Activated CD8-positive, alpha-beta memory T cell treated with anti-CD3 and anti-CD28 coated beads, Interleukin-2, amount 50 U/mL, for 1 hour (primary cell): Measurements from ENCODE around the gene DUOXA2.
"Not testable (repeated sequence)": the region's sequence is repeated elsewhere in the genome, so short reads cannot be mapped to it uniquely, and the experiment has no call there.

ENCODE experiments used
- DNase-seq: peaks from one replicate; pipeline ENCODE4 v3.0.0-alpha.2; 2020; ENCODE audit errors: extremely low read depth

Gene DUOXA2

GRCh38 chr15:45114076-45114750, at the start of gene DUOXA2, which contains the start of gene DUOX2:
DUOXA2 (plus strand) TSS chr15:45114326; CDS start chr15:45114606, 280 bp downstream.
DUOX2 (minus strand) TSS chr15:45114172; CDS start chr15:45113411, 761 bp downstream.
- DNase-seq, result no peak

DNA sequence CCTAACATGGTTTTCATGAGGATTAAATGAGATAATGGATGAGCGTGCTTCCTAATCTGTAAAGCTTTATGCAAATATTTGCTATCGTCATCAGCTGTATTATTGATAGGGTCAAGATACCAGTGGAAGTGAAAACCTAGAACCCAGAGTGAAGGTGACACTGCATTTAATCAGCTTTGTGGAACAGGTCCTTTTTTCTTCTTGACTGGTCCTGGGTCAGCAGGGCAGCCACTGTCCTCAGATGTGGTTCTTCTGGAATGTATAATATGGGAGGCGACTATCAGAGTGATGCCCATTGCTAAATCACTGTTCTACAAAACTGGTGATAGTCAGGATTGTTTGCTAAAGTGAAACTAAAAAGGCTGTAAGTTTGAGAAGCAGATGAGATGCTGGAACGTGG, 49.7 kb upstream of the DUOXA2 start:
- DNase-seq, result no peak

DNA sequence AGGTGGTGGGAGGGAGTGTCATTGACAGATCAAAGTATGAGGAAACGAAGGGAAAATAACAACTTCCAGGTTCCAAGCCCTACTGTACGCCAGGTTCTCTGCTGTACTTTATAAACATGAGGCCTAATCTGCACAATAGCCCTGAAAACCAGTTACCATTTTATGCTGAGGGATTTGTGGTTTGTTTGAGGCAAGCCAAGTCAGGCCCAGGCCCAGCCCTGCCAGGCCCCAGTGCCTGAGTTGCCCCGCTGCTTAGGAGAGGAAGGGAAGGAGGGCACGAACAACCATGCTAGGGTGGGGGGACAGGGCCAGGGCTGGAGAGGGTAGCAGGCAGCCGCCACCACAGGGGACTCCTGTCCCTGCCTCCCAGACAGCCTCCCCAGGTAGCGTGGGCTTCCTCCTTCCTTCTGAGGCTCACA, 44.2 kb upstream of the DUOXA2 start:
- DNase-seq, result not testable (repeated sequence)

- not testable (repeated sequence) for DNase-seq
These were observed 40.5 kb upstream of the DUOXA2 start for GRCh38 chr15:45073602-45074001.

GRCh38 chr15:45075440-45076320, 38.4 kb upstream of the DUOXA2 start:
- not testable (repeated sequence) for DNase-seq

GRCh38 chr15:45077391-45077790, 36.7 kb upstream of the DUOXA2 start:
- DNase-seq, result not testable (repeated sequence)

DNA sequence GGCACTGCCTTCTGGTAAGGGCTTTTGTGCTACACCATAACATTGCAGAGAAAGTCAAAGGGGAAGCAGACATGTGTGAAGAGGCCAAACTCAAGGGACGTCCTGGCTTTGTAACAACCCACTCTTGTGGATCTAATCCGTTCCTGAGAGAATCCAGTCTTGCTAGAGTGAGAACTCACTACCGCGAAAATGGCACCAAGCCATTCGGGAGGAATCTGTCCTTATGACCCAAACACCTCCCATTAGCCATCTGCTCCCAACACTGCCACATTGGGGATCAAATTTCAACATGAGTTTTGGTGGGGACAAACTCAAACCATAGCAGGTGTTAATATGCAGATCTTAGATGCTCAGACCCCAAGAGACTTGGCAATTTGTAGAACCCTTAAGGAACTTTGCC, 34.9 kb upstream of the DUOXA2 start:
- DNase-seq, result not testable (repeated sequence)

- DNase-seq, result not testable (repeated sequence)
These were observed 34.4 kb upstream of the DUOXA2 start for GRCh38 chr15:45079628-45080246.

DNA sequence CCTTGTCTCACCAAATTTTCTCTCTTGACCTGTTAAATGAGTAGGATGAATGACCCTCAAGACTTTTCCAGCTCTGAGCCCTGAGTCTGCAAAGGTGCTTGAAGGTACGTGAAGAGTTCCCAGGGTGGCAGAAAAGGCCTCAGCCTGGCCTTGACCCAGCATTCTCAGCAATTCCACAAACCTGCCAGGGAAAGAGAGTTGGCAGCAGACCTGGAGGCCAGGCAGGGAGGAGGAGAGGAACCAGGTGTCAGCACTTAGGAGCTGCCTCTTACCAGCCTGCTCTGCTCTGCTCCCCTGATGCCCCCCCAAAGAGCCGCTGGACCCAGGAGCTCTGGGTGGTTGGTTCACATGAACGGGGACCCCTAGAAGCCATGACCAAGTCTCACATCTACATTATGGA, 33.5 kb upstream of the DUOXA2 start:
- not testable (repeated sequence) for DNase-seq

DNA sequence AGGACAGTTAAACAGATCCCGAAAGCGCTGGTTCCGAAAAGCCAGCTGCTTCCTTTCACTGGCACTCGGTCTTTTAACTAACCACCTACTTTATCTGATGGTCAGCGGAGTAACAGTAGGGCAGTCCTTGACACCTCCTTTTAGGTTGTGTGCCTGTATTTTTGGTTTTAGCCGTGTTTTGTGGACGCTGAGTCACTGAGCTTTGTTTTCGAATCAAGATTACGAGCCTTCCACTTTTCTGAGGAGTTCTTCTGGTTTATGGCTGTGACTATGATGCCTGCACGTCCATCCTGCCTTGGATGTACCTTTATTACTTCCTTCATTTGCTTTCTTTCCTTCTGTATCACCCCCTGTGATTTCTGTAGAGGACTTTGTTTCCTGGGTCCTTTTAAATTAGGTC, 31.7 kb upstream of the DUOXA2 start:
- not testable (repeated sequence) for DNase-seq

GRCh38 chr15:45083223-45083622, 30.9 kb upstream of the DUOXA2 start:
- no peak for DNase-seq

GRCh38 chr15:45084163-45084562, 30.0 kb upstream of the DUOXA2 start:
- no peak for DNase-seq

GRCh38 chr15:45087513-45087912, 26.6 kb upstream of the DUOXA2 start:
- DNase-seq, result no peak

- DNase-seq, result no peak
These were observed 25.1 kb upstream of the DUOXA2 start for GRCh38 chr15:45088801-45089711.

- no peak for DNase-seq
These were observed 24.3 kb upstream of the DUOXA2 start for GRCh38 chr15:45089712-45090373.

DNA sequence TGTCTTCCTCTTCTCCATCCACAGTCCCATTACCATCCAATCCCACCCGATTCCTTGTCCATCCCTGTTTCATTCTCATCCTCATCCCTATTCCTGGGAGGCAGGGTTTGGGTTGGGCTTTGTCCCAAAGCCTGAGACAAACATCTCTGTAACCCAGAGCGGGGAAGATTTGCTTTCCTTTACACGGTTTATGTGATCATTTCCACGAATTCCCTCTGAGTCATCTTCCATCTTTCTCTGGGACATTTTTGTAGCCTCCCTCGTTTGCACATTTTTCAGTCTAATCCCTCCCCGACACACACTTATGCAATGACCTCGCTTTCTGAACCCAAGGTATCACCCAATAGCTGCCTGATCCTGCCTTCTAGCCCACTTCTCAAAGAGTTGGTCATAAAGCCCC, 23.0 kb upstream of the DUOXA2 start:
- DNase-seq, result no peak

GRCh38 chr15:45091576-45091975, 22.6 kb upstream of the DUOXA2 start:
- no peak for DNase-seq

DNA sequence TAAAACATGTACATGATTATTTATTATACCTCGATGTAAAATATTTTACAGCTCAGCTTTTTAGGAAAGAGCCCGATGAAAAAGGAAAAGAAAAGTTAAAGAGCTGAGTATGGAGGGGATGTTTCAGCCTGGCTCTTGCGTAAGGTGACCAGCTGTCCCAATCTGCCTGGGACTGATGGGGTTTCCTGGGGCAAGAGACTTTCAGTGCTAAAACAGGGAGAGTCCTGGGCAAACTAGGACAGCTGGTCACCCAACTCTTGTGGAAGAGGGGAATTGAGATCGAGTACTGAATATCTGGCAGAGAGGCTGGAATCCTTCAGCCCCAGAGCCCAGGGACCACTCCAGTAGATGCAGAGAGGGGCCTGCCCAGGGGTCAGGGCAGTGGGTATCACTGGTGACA, 21.1 kb upstream of the DUOXA2 start:
- no peak for DNase-seq

- DNase-seq, result no peak
These were observed 20.3 kb upstream of the DUOXA2 start for GRCh38 chr15:45093622-45094357.

- DNase-seq, result no peak
These were observed 19.8 kb upstream of the DUOXA2 start for GRCh38 chr15:45094358-45094730.
